WTC11 (cell line): ENCODE results near the gene MAT2A. TPM values are rescaled to one million over a fixed set of nuclear protein-coding genes. Genes with fewer than 3 reads are reported as not detected.

ENCODE experiments used
- ATAC-seq: fragments of 200-7000 bp; cut with Tn5 transposase; 2 replicates; pipeline ENCODE4 v1.10.0; 2021; ENCODE audit warnings: mild to moderate bottlenecking, moderate library complexity
- CTCF ChIA-PET: fragments of 300-600 bp; sonication (Branson Sonifier 250); formaldehyde crosslinking; loops from one replicate; lab custom pipeline; 2021; ENCODE audit warnings: antibody characterized with exemption; lab: Charles Lee
- POLR2A ChIA-PET: fragments of 350-600 bp; sonication (Branson Sonifier 250); formaldehyde crosslinking; loops from one replicate; lab custom pipeline; 2021; ENCODE audit warnings: antibody characterized with exemption; lab: Charles Lee
- DNase-seq: peaks from one replicate; pipeline ENCODE4 v3.0.0; 2021; ENCODE audit warnings: low spot score
- H3K27ac Mint-ChIP-seq: 2 replicates; pipeline ENCODE4 v1.8.0; 2021; ENCODE audit warnings: mixed read lengths
- H3K27me3 Mint-ChIP-seq: 2 replicates; pipeline ENCODE4 v1.8.0; 2021; ENCODE audit warnings: low read depth, mild to moderate bottlenecking, moderate library complexity, mixed read lengths
- H3K36me3 Mint-ChIP-seq: 2 replicates; pipeline ENCODE4 v1.8.0; 2021; ENCODE audit warnings: mixed read lengths
- H3K4me1 Mint-ChIP-seq: 2 replicates; pipeline ENCODE4 v1.8.0; 2022; ENCODE audit warnings: mixed read lengths
- H3K4me3 Mint-ChIP-seq: 2 replicates; pipeline ENCODE4 v1.8.0; 2021; ENCODE audit warnings: mild to moderate bottlenecking, moderate library complexity, mixed read lengths
- H3K9me3 Mint-ChIP-seq: 2 replicates; pipeline ENCODE4 v1.8.0; 2021; ENCODE audit warnings: mixed read lengths
- ATF6 ChIP-seq: sonication (generic); formaldehyde crosslinking; IDR thresholded peaks from 2 replicates; pipeline ENCODE4 v1.8.1; 2023; ENCODE audit warnings: mild to moderate bottlenecking, missing genetic modification reagents
- CBFB ChIP-seq: sonication (generic); formaldehyde crosslinking; IDR thresholded peaks from 2 replicates; pipeline ENCODE4 v1.8.1; 2022; ENCODE audit warnings: mild to moderate bottlenecking, low read depth, missing genetic modification reagents
- CREB1 ChIP-seq: sonication (generic); formaldehyde crosslinking; IDR thresholded peaks from 2 replicates; pipeline ENCODE4 v1.8.0; 2023; ENCODE audit warnings: mild to moderate bottlenecking, missing genetic modification reagents
- CTCF ChIP-seq: fragments of 200-600 bp; IDR thresholded peaks from 2 replicates; pipeline ENCODE4 v1.8.0; 2022; ENCODE audit warnings: antibody characterized with exemption
- E2F4 ChIP-seq: sonication (generic); formaldehyde crosslinking; IDR thresholded peaks from 2 replicates; pipeline ENCODE4 v1.8.1; 2022; ENCODE audit warnings: low read depth, mild to moderate bottlenecking, moderate library complexity, missing genetic modification reagents, borderline replicate concordance
- EMX1 ChIP-seq: fragments of 250-450 bp; sonication (Bioruptor Pico); IDR thresholded peaks from 2 replicates; pipeline ENCODE4 v1.8.0; 2021; ENCODE audit warnings: mild to moderate bottlenecking
- NR3C1 ChIP-seq: sonication (generic); formaldehyde crosslinking; conservative IDR thresholded peaks from 2 replicates; pipeline ENCODE4 v1.8.1; 2023; ENCODE audit warnings: low read depth, mild to moderate bottlenecking, missing genetic modification reagents
- PREB ChIP-seq: sonication (generic); formaldehyde crosslinking; IDR thresholded peaks from 2 replicates; pipeline ENCODE4 v1.8.1; 2022; ENCODE audit warnings: mild to moderate bottlenecking, missing genetic modification reagents, moderate library complexity, borderline replicate concordance
- RORB ChIP-seq: fragments of 250-450 bp; sonication (Bioruptor Pico); IDR thresholded peaks from 2 replicates; pipeline ENCODE4 v1.9.0; 2021; ENCODE audit warnings: mild to moderate bottlenecking
- SMAD3 ChIP-seq: sonication (generic); formaldehyde crosslinking; IDR thresholded peaks from 2 replicates; pipeline ENCODE4 v1.8.0; 2022; ENCODE audit warnings: missing genetic modification reagents, mild to moderate bottlenecking, borderline replicate concordance
- SP1 ChIP-seq: sonication (generic); formaldehyde crosslinking; conservative IDR thresholded peaks from 2 replicates; pipeline ENCODE4 v1.8.1; 2022; ENCODE audit warnings: missing genetic modification reagents
- TEAD1 ChIP-seq: sonication (generic); formaldehyde crosslinking; IDR thresholded peaks from 2 replicates; pipeline ENCODE4 v1.8.0; 2022; ENCODE audit warnings: mild to moderate bottlenecking, missing genetic modification reagents
- ZBTB43 ChIP-seq: sonication (generic); formaldehyde crosslinking; IDR thresholded peaks from 2 replicates; pipeline ENCODE4 v1.8.1; 2023; ENCODE audit warnings: mild to moderate bottlenecking, missing genetic modification reagents
- ZNF121 ChIP-seq: sonication (generic); formaldehyde crosslinking; IDR thresholded peaks from 2 replicates; pipeline ENCODE4 v1.8.0; 2023; ENCODE audit warnings: missing genetic modification reagents
- ZNF532 ChIP-seq: fragments of 250-450 bp; sonication (Bioruptor Pico); IDR thresholded peaks from 2 replicates; pipeline ENCODE4 v1.9.0; 2021; ENCODE audit warnings: mild to moderate bottlenecking, borderline replicate concordance
- total RNA-seq: library from RNA; stranded (reverse); gene quantifications from 3 replicates; pipeline ENCODE4 v1.2.3, GENCODE V29; 2021

Gene MAT2A
- total RNA-seq, 1 experiment from 2014 or later = 222 TPM

GRCh38 chr2:85534881-85535280 lies 4.1 kb upstream of the MAT2A start:
- H3K27me3 Mint-ChIP-seq = no peaks in the 10 kb centered on the region; the same call in 1 of the 2 replicates
- H3K9me3 Mint-ChIP-seq = peaks cover 4% of the 10 kb centered on the region
- H3K36me3 Mint-ChIP-seq = peaks cover 5% of the 10 kb centered on the region
- no peak for ATAC-seq
- peaks cover 15% of the 10 kb centered on the region for H3K4me1 Mint-ChIP-seq
- DNase-seq = no peak
- TF ChIP-seq ZBTB43 (CRISPR knock-in tag) (no peak), CREB1 (no peak), E2F4 (CRISPR knock-in tag) (no peak), ATF6 (CRISPR knock-in tag) (no peak)
- CTCF ChIA-PET = interaction anchor here (1.0 to 1.4 kb wide), 2 partner anchors 17 to 97 kb away, joined by 3 read pairs; no protein-coding TSS in a partner anchor
- POLR2A ChIA-PET = interaction anchor here (1.0 kb wide), 1 partner anchor 11 kb away, joined by 3 read pairs; no protein-coding TSS in a partner anchor
- H3K4me3 Mint-ChIP-seq = no peak overlapping the region
- no peak overlapping the region for H3K27ac Mint-ChIP-seq

GRCh38 chr2:85536479-85536878 lies 2.5 kb upstream of the MAT2A start:
- TF ChIP-seq ZNF121 (CRISPR knock-in tag) (no peak), SP1 (CRISPR knock-in tag) (no peak), SMAD3 (no peak), TEAD1 (CRISPR knock-in tag) (no peak), CBFB (CRISPR knock-in tag) (no peak), CTCF (no peak)
- TF ChIP-seq, all 79 proteins: peak for 0
- DNase-seq = no peak
- Mint-ChIP-seq H3K27me3 (no peaks in the 10 kb centered on the region), H3K27ac (peak overlapping the region; percentile 68; the same call in 1 of the 2 replicates), H3K4me1 (peaks cover 28% of the 10 kb centered on the region), H3K36me3 (peaks cover 21% of the 10 kb centered on the region), H3K9me3 (no peaks in the 10 kb centered on the region), H3K4me3 (no peak overlapping the region)
- CTCF ChIA-PET = interaction anchor here (1.0 to 4.6 kb wide), 2 partner anchors 115 to 118 kb away, joined by 4 to 40 read pairs; partner anchors contain the start of gene SH2D6
- no peak for ATAC-seq
- POLR2A ChIA-PET = interaction anchor here (3.2 to 5.7 kb wide), 2 partner anchors 24 to 123 kb away, joined by 19 to 36 read pairs; partner anchors contain the start of gene GGCX

GRCh38 chr2:85537600-85538506 lies 1.1 kb upstream of the MAT2A start:
- no peaks in the 10 kb centered on the region for H3K9me3 Mint-ChIP-seq
- peak overlapping the region; percentile 99 for H3K27ac Mint-ChIP-seq
- ChIA-PET CTCF (interaction anchor here (0.7 to 4.6 kb wide), 15 partner anchors 8 to 152 kb away, joined by 3 to 40 read pairs (median 4); partner anchors contain the start of gene SH2D6), POLR2A (interaction anchor here (0.6 to 5.7 kb wide), 27 partner anchors 9 to 183 kb away, joined by 3 to 54 read pairs (median 8); partner anchors contain the start of genes ELMOD3, GGCX, RETSAT and SH2D6)
- H3K27me3 Mint-ChIP-seq = no peaks in the 10 kb centered on the region
- ATAC-seq = peak; percentile 67
- peak overlapping the region; percentile 97 for H3K4me3 Mint-ChIP-seq
- peak; percentile 66 for DNase-seq
- H3K4me1 Mint-ChIP-seq = peaks cover 42% of the 10 kb centered on the region
- H3K36me3 Mint-ChIP-seq = peaks cover 34% of the 10 kb centered on the region
- TF ChIP-seq SP1 (CRISPR knock-in tag) (0 out of 2 replicates have a peak, but pooled peaks have one; percentile 35), ZNF532 (CRISPR knock-in tag) (0 out of 2 replicates have a peak, but pooled peaks have one; percentile 24), RORB (no peak), PREB (CRISPR knock-in tag) (0 out of 2 replicates have a peak, but pooled peaks have one; percentile 17), EMX1 (no peak; the same call in 1 of the 2 replicates), NR3C1 (CRISPR knock-in tag) (no peak)
